HepG2 (cell line): ENCODE measurements around the gene PIEZO1. TPM values are rescaled to one million over a fixed set of nuclear protein-coding genes. Genes with fewer than 3 reads are reported as not detected.

ENCODE experiments used
- ATAC-seq: fragments of 200-7000 bp; cut with Tn5 transposase; 3 replicates; pipeline ENCODE4 v1.9.1; 2020; ENCODE audit warnings: mild to moderate bottlenecking, moderate library complexity
- BruUV-seq: library from RNA; stranded (reverse); fragments of 400-500 nt; replicated peaks from 2 replicates; lab custom pipeline; 2021; lab: Mats Ljungman, UMichigan
- CTCF ChIA-PET: fragments of 300-600 bp; formaldehyde crosslinking; extraction: SDS; loops from one replicate; lab custom pipeline; 2021; ENCODE audit warnings: low total read pairs, inconsistent platforms, low intra/inter-chr PET ratio; lab: Yijun Ruan, JAX
- POLR2A ChIA-PET: fragments of 350-600 bp; sonication (Branson Sonifier 250); formaldehyde crosslinking; loops from one replicate; lab custom pipeline; 2020; ENCODE audit warnings: antibody characterized with exemption, inconsistent platforms; lab: Yijun Ruan, JAX
- DNase-seq: peaks from one replicate; pipeline ENCODE4 v3.0.0-alpha.2; 2015; ENCODE audit warnings: low spot score
- FAIRE-seq: peaks from 3 replicates; lab custom pipeline; 2011; peaks lifted over from hg19 to GRCh38; lab: Jason Lieb, UNC
- H2AFZ ChIP-seq: one replicate; pipeline ENCODE4 v1.6.1; 2011; ENCODE audit warnings: low read length, inconsistent platforms
- H3K27ac ChIP-seq: fragments of 300-600 bp; 3 replicates; pipeline ENCODE4 v1.8.0; 2011; ENCODE audit warnings: mixed run types, mild to moderate bottlenecking, mixed read lengths, low read length, inconsistent platforms; ENCODE audit not compliant: insufficient read depth; ENCODE audit errors: extremely low read length
- H3K27me3 ChIP-seq, 2 experiments: fragments of 200-600 bp in 1 of 2; 2 replicates in 1 of 2; 3 replicates in 1 of 2; pipeline versions ENCODE4 v1.6.0 to v1.8.0; 2011; ENCODE audit warnings: low read length in 2 of 2, mild to moderate bottlenecking in 2 of 2, moderate library complexity in 2 of 2, inconsistent platforms in 1 of 2; ENCODE audit not compliant: insufficient read depth in 2 of 2, control insufficient read depth in 1 of 2
- H3K36me3 ChIP-seq, 2 experiments: fragments of 200-600 bp in 1 of 2; replicated peaks in 1 of 2; 2 replicates in 1 of 2; 3 replicates in 1 of 2; pipeline versions ENCODE4 v1.5.1 to v1.8.0; 2011; ENCODE audit warnings: low read length in 2 of 2, inconsistent platforms in 1 of 2; ENCODE audit not compliant: insufficient read depth in 2 of 2, control insufficient read depth in 1 of 2
- H3K4me1 ChIP-seq: 2 replicates; pipeline ENCODE4 v1.5.1; 2012; ENCODE audit warnings: low read length, inconsistent platforms; ENCODE audit not compliant: insufficient read depth
- H3K4me2 ChIP-seq: 2 replicates; pipeline ENCODE4 v1.6.0; 2011; ENCODE audit warnings: low read depth, low read length, inconsistent platforms
- H3K4me3 ChIP-seq, 3 experiments: fragments of 200-600 bp in 1 of 3; sonication (generic), shearing (Covaris generic) in 1 of 3; replicated peaks in 1 of 3; 2 replicates each; pipeline ENCODE4 v1.5.1; 2011 to 2016; ENCODE audit warnings: low read length in 3 of 3, inconsistent platforms in 2 of 3, low read depth in 2 of 3, mild to moderate bottlenecking in 2 of 3, control low read depth in 1 of 3, mixed read lengths in 1 of 3; ENCODE audit not compliant: insufficient read depth in 1 of 3
- H3K79me2 ChIP-seq: one replicate; pipeline ENCODE4 v1.6.1; 2011; ENCODE audit warnings: low read length, inconsistent platforms; ENCODE audit not compliant: insufficient read depth
- H3K9ac ChIP-seq: 2 replicates; pipeline ENCODE4 v1.6.0; 2011; ENCODE audit warnings: mild to moderate bottlenecking, low read depth, low read length, inconsistent platforms; ENCODE audit not compliant: insufficient read depth
- H3K9me3 ChIP-seq: 2 replicates; pipeline ENCODE4 v1.5.1; 2012; ENCODE audit warnings: mild to moderate bottlenecking, low read length
- H4K20me1 ChIP-seq: 2 replicates; pipeline ENCODE4 v1.6.0; 2011; ENCODE audit warnings: inconsistent platforms, mild to moderate bottlenecking, low read length, moderate library complexity; ENCODE audit not compliant: insufficient read depth
- HNRNPL ChIP-seq: fragments of 200-400 bp; formaldehyde crosslinking; IDR thresholded peaks from 2 replicates; pipeline ENCODE4 v1.6.1; 2017; ENCODE audit warnings: mild to moderate bottlenecking, low read depth, low read length
- ISX ChIP-seq: sonication (generic); formaldehyde crosslinking; conservative IDR thresholded peaks from 2 replicates; pipeline ENCODE4 v1.5.0; 2020; ENCODE audit warnings: missing genetic modification reagents
- MEF2D ChIP-seq: sonication (generic); formaldehyde crosslinking; IDR thresholded peaks from 2 replicates; pipeline ENCODE4 v1.5.1; 2020; ENCODE audit warnings: mild to moderate bottlenecking, missing genetic modification reagents
- MEIS2 ChIP-seq: sonication (generic); formaldehyde crosslinking; IDR thresholded peaks from 2 replicates; pipeline ENCODE4 v1.9.0; 2021; ENCODE audit warnings: mild to moderate bottlenecking, missing genetic modification reagents
- NFATC3 ChIP-seq: sonication (generic); formaldehyde crosslinking; IDR thresholded peaks from 2 replicates; pipeline ENCODE4 v1.5.1; 2020; ENCODE audit warnings: mild to moderate bottlenecking, missing genetic modification reagents
- RAD21 ChIP-seq: fragments of 450-650 bp; formaldehyde crosslinking; IDR thresholded peaks from 2 replicates; pipeline ENCODE4 v1.5.0; 2020; ENCODE audit warnings: mild to moderate bottlenecking
- SMYD3 ChIP-seq: sonication (generic); formaldehyde crosslinking; IDR thresholded peaks from 2 replicates; pipeline ENCODE4 v1.8.1; 2023; ENCODE audit warnings: mild to moderate bottlenecking, missing genetic modification reagents
- THYN1 ChIP-seq: sonication (generic); formaldehyde crosslinking; IDR thresholded peaks from 2 replicates; pipeline ENCODE4 v1.8.1; 2023; ENCODE audit warnings: low read depth, mild to moderate bottlenecking, moderate library complexity, missing genetic modification reagents, borderline replicate concordance
- ZBTB3 ChIP-seq: sonication (generic); formaldehyde crosslinking; IDR thresholded peaks from 2 replicates; pipeline ENCODE4 v1.4.0; 2020; ENCODE audit warnings: low read depth, mild to moderate bottlenecking, moderate library complexity, missing genetic modification reagents, borderline replicate concordance
- ZMYM3 ChIP-seq: sonication (generic); formaldehyde crosslinking; IDR thresholded peaks from 2 replicates; pipeline ENCODE4 v1.5.1; 2020; ENCODE audit warnings: mild to moderate bottlenecking, missing genetic modification reagents
- ZNF337 ChIP-seq: sonication (generic); formaldehyde crosslinking; IDR thresholded peaks from 2 replicates; pipeline ENCODE4 v1.5.1; 2020; ENCODE audit warnings: missing genetic modification reagents, low read depth, mild to moderate bottlenecking, borderline replicate concordance
- ZNF33A ChIP-seq: sonication (generic); formaldehyde crosslinking; IDR thresholded peaks from 2 replicates; pipeline ENCODE4 v1.5.1; 2020; ENCODE audit warnings: missing genetic modification reagents, mild to moderate bottlenecking, moderate library complexity, borderline replicate concordance
- ZNF446 ChIP-seq: sonication (generic); formaldehyde crosslinking; IDR thresholded peaks from 2 replicates; pipeline ENCODE4 v1.5.0; 2020; ENCODE audit warnings: mild to moderate bottlenecking, missing genetic modification reagents
- ZNF543 ChIP-seq: sonication (generic); formaldehyde crosslinking; IDR thresholded peaks from 2 replicates; pipeline ENCODE4 v1.4.0; 2020; ENCODE audit warnings: mild to moderate bottlenecking, missing genetic modification reagents
- ZNF703 ChIP-seq: sonication (generic); formaldehyde crosslinking; IDR thresholded peaks from 2 replicates; pipeline ENCODE4 v1.5.1; 2020; ENCODE audit warnings: missing genetic modification reagents, mild to moderate bottlenecking, moderate library complexity, borderline replicate concordance
- ZNF790 ChIP-seq: sonication (generic); formaldehyde crosslinking; IDR thresholded peaks from 2 replicates; pipeline ENCODE4 v1.8.0; 2022; ENCODE audit warnings: missing genetic modification reagents, mild to moderate bottlenecking, borderline replicate concordance
- ZNF841 ChIP-seq: sonication (generic); formaldehyde crosslinking; IDR thresholded peaks from 2 replicates; pipeline ENCODE4 v1.8.1; 2023; ENCODE audit warnings: missing genetic modification reagents, borderline replicate concordance
- ZNF891 ChIP-seq: sonication (generic); formaldehyde crosslinking; IDR thresholded peaks from 2 replicates; pipeline ENCODE4 v1.5.0; 2020; ENCODE audit warnings: mild to moderate bottlenecking, missing genetic modification reagents
- WGBS: methylation state at CpG from one replicate; pipeline ENCODE4 v1.1.6; 2017; ENCODE audit warnings: low lambda C conversion rate; 5-methylcytosine and 5-hydroxymethylcytosine counted together
- in situ Hi-C: cut with HindIII; loops from 2 replicates; pipeline ENCODE4 v1.10.0; 2017; ENCODE audit warnings: low pct_unique_long_range_greater_than_20kb; ENCODE audit not compliant: extremely low pct_ligation_motif_present
- intact Hi-C: fragments of 100-400 bp; cut with micrococcal nuclease; formaldehyde crosslinking; loops from one replicate; pipeline ENCODE4 v1.10.0; 2022; ENCODE audit not compliant: unreplicated experiment
- polyA plus RNA-seq, 8 experiments: library from polyadenylated mRNA; depleted of rRNA in 3 of 8; stranded (reverse) in 7 of 8; unstranded in 1 of 8; fragments of >200 nt; fragmentation: Illumina TruSeq in 4 of 8; extraction: Trizol in 4 of 8; gene quantifications; 2 replicates each; pipeline versions ENCODE4 v1.2.1 to v1.2.3, GENCODE V29; 2011 to 2016; ENCODE audit warnings: low read depth in 4 of 8, missing spikeins in 1 of 8, mixed read lengths in 1 of 8; ENCODE audit not compliant: insufficient read depth in 1 of 8
- total RNA-seq, 5 experiments: library from RNA; depleted of rRNA; stranded (reverse); fragments of >200 nt; fragmentation: Illumina TruSeq; extraction: Trizol; gene quantifications; 2 replicates each; pipeline ENCODE4 v1.2.3, GENCODE V29; 2016; ENCODE audit warnings: low read depth in 1 of 5
- TF ChIP-seq, protein P1 (sequence below): sonication (generic); formaldehyde crosslinking; IDR thresholded peaks from 2 replicates; pipeline ENCODE4 v1.8.0; 2022; ENCODE audit warnings: missing genetic modification reagents, low read depth, mild to moderate bottlenecking, borderline replicate concordance
- TF ChIP-seq, protein P2 (sequence below): sonication (generic); formaldehyde crosslinking; IDR thresholded peaks from 2 replicates; pipeline ENCODE4 v1.8.0; 2022; ENCODE audit warnings: mild to moderate bottlenecking, missing genetic modification reagents, borderline replicate concordance

The PIEZO1 gene
- total and polyA plus RNA-seq, 2 of the 13 experiments (the other 11 are each of a cell fraction or from before 2014, with no cell fraction given), result 67.9 to 85.0 TPM

DNA sequence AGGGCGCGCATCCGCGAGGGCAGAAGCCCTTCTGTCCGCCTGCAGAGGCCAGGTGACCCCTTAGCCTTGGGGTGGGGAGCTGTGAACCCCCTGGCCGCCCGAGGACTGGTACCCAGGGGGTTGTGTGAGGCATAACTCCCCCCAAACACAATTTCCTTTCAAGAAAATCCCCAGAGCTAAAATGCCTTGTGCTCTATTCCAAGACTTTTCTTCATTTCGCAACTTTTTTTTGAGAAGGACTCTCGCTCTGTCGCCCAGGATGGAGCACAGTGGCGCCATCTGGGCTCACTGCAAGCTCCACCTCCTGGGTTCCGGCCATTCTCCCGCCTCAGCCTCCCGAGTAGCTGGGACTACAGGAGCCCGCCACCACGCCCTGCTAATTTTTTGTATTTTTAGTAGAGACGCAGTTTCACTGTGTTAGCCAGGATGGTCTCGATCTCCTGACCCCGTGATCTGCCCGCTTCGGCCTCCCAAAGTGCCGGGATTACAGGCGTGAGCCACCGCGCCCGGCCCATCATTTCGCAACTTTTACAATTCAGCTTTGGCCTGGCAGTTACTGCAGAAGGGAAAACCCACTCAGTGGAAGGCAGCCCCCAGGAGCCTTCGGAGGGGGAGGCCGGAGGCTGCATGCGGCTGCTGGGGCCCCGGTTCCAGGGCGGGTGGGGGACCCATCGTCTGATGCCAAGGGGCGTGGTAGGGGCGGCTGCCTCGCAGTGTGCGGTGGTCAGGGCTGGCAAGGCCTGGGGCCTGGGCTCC, 27.7 kb upstream of the PIEZO1 start:
- Histone ChIP-seq H3K4me1 (peaks cover 36% of the 10 kb centered on the region), H3K4me2 (peak overlapping the region; percentile 98), H3K4me3 (peak overlapping the region; percentile 72 to 90 (median 74)), H3K27me3 (peaks cover 0 to 3% of the 10 kb centered on the region in 2 experiments; a peak in 1 of 5 replicates), H3K9ac (peak overlapping the region; percentile 90), H3K9me3 (no peaks in the 10 kb centered on the region), H3K79me2 (peaks cover 21% of the 10 kb centered on the region), H2AFZ (no peak overlapping the region), H3K27ac (peak overlapping the region; percentile 76), H4K20me1 (peaks cover 14% of the 10 kb centered on the region; the same call in 1 of the 2 replicates), H3K36me3 (peaks cover 7 to 21% of the 10 kb centered on the region in 2 experiments; a peak in 4 of 5 replicates)
- in situ Hi-C loops (loop anchor here (5.0 kb wide), 1 partner anchor 45 kb away; the partner anchor contains the start of genes GALNS and TRAPPC2L), intact Hi-C loops (loop anchor here (5.0 kb wide), 1 partner anchor 55 kb away; no protein-coding TSS in a partner anchor)
- BruUV-seq, result no TSS peak
- POLR2A ChIA-PET, result interaction anchor here (1.6 to 4.9 kb wide), 6 partner anchors 28 to 405 kb away, joined by 3 to 36 read pairs (median 10); partner anchors contain the start of genes GALNS, TRAPPC2L and ZNF778
- peak; percentile 46 for FAIRE-seq
- no peak for ATAC-seq
- 29% methylated on average over 31 of the region's 37 CpGs for WGBS
- DNase-seq, result peak; percentile 44
- CTCF ChIA-PET, result interaction anchor here (0.6 to 0.8 kb wide), 2 partner anchors 9 to 69 kb away, joined by 3 read pairs; no protein-coding TSS in a partner anchor
- 0 out of 2 replicates have a peak, but pooled peaks have one; percentile 71 for TF ChIP-seq SMYD3 (CRISPR knock-in tag)
- TF ChIP-seq ZNF33A, result peak; percentile 16; the same call in 1 of the 2 replicates
- TF ChIP-seq ZNF703 (CRISPR knock-in tag), result 0 out of 2 replicates have a peak, but pooled peaks have one; percentile 68
- 0 out of 2 replicates have a peak, but pooled peaks have one; percentile 14 for TF ChIP-seq ZNF446 (CRISPR knock-in tag)
- TF ChIP-seq, protein P1, sequence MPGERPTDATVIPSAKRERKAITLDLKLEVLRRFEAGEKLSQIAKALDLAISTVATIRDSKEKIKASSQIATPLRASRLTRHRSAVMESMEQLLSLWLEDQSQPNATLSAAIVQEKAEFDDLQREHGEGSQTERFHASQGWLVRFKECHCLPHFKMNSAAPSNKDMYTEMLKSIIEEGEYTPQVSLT (CRISPR knock-in tag), result 0 out of 2 replicates have a peak, but pooled peaks have one; percentile 54
- peak; percentile 3; the same call in 1 of the 2 replicates for TF ChIP-seq ISX (CRISPR knock-in tag)
- peak; percentile 92; the same call in 1 of the 2 replicates for TF ChIP-seq ZNF790 (CRISPR knock-in tag)
- peak; percentile 9; the same call in 1 of the 2 replicates for TF ChIP-seq ZNF543 (CRISPR knock-in tag)
- TF ChIP-seq ZNF841 (CRISPR knock-in tag), result no peak
- TF ChIP-seq ZNF337 (CRISPR knock-in tag), result 0 out of 2 replicates have a peak, but pooled peaks have one; percentile 1
- 0 out of 2 replicates have a peak, but pooled peaks have one; percentile 8 for TF ChIP-seq MEF2D
- TF ChIP-seq, protein P2, sequence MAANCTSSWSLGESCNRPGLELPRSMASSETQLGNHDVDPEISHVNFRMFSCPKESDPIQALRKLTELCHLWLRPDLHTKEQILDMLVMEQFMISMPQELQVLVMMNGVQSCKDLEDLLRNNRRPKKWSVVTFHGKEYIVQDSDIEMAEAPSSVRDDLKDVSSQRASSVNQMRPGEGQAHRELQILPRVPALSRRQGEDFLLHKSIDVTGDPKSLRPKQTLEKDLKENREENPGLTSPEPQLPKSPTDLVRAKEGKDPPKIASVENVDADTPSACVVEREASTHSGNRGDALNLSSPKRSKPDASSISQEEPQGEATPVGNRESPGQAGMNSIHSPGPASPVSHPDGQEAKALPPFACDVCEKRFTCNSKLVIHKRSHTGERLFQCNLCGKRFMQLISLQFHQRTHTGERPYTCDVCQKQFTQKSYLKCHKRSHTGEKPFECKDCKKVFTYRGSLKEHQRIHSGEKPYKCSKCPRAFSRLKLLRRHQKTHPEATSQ (CRISPR knock-in tag), result peak; percentile 4; the same call in 1 of the 2 replicates
- TF ChIP-seq MEIS2 (CRISPR knock-in tag), result no peak
- TF ChIP-seq ZNF891, result 0 out of 2 replicates have a peak, but pooled peaks have one; percentile 6
- no peak for TF ChIP-seq NFATC3
- TF ChIP-seq ZMYM3 (CRISPR knock-in tag), result peak; percentile 49
- peak; percentile 4; the same call in 1 of the 2 replicates for TF ChIP-seq RAD21
- TF ChIP-seq THYN1 (CRISPR knock-in tag), result no peak
- 0 out of 2 replicates have a peak, but pooled peaks have one; percentile 17 for TF ChIP-seq ZBTB3
- 0 out of 2 replicates have a peak, but pooled peaks have one; percentile 19 for TF ChIP-seq HNRNPL
